Measurements from ENCODE around the gene MPPE1. TPM values are rescaled to one million over a fixed set of nuclear protein-coding genes. Genes with fewer than 3 reads are reported as not detected.
A peak's percentile ranks its signal among the peaks of the same experiment; 100 is the strongest.

Gene MPPE1
- total RNA-seq, 4 donors from 2014 or later, result 24.7 to 83.4 (median 55.8) TPM

- Histone ChIP-seq H3K9me3 (no peaks in the 10 kb centered on the region), H3K4me1 (peaks cover 0 to 23% (median 11%) of the 10 kb centered on the region in 4 donors), H3K27ac (no peak overlapping the region), H3K27me3 (no peaks in the 10 kb centered on the region), H3K4me3 (no peak overlapping the region), H3K36me3 (peaks cover 0 to 53% (median 11%) of the 10 kb centered on the region in 4 donors)
- DNase-seq, result no peak
- TF ChIP-seq POLR2A (IDR thresholded peaks at IDR 0.05) (no peak), EP300 (IDR thresholded peaks at IDR 0.05; ENCODE audit: low read depth) (no peak), POLR2AphosphoS5 (IDR thresholded peaks at IDR 0.05) (no peak)
- TF ChIP-seq, protein P1, sequence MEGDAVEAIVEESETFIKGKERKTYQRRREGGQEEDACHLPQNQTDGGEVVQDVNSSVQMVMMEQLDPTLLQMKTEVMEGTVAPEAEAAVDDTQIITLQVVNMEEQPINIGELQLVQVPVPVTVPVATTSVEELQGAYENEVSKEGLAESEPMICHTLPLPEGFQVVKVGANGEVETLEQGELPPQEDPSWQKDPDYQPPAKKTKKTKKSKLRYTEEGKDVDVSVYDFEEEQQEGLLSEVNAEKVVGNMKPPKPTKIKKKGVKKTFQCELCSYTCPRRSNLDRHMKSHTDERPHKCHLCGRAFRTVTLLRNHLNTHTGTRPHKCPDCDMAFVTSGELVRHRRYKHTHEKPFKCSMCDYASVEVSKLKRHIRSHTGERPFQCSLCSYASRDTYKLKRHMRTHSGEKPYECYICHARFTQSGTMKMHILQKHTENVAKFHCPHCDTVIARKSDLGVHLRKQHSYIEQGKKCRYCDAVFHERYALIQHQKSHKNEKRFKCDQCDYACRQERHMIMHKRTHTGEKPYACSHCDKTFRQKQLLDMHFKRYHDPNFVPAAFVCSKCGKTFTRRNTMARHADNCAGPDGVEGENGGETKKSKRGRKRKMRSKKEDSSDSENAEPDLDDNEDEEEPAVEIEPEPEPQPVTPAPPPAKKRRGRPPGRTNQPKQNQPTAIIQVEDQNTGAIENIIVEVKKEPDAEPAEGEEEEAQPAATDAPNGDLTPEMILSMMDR (IDR thresholded peaks at IDR 0.05), result no peak
- in situ Hi-C loops (cut with MboI; ENCODE audit: low pct_ligation_motif_present in 1 of 4, low pct_unique_long_range_greater_than_20kb in 1 of 4, low sequenced_read_pairs in 3 of 4), result no loop called here
- intact Hi-C loops (cut with DNase I; ENCODE audit: low total_unique reads), result no loop called here
- WGBS, 2 donors (ENCODE audit: low coverage in 1 of 2), result 89 to 100% methylated on average over 2 of the region's 2 CpGs
Observed at GRCh38 chr18:11888726-11889125, 19.4 kb downstream of the MPPE1 start.

DNA sequence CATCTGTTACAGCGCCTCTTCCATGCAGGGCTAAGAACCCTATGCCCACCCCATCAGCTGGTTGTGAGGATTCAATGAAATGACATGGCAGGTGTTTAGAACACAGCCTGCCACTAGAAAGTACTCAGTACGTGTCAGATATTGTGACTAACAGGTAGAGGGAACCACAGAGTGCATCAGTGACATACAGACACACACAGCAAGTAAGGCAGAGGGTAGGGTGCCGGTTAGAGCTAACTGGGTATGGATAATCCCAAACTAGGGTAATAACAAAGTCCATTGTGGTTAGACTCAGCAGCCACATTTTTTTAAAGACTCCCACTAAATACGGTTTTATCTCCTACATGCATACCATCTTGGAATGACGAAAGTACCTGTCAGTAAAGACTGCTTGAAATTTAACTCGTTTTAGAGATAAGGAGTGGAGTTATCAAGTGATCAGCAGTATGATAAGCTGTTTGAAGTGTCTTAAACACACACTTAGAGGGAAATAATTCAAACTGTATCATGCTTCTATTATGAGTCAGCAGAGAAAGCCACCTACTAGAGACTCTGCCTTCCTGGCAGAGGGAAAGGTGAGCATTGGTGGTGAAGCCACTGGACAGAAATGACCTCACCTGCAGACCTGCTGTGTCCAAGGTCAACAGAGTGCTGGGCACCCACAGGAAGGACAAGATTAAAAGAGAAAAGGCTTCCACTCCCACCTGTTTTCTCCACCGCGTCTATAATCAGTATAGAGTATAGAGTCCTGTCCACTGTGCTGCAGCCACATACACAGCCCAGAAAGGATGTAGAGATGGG, 20.6 kb downstream of the MPPE1 start:
- peak; percentile 39 for DNase-seq
- Histone ChIP-seq H3K36me3 (peaks cover 0 to 48% (median 11%) of the 10 kb centered on the region in 4 donors), H3K4me3 (no peak overlapping the region), H3K27ac (peak overlapping the region; percentile 34 to 67 (median 60)), H3K9me3 (no peaks in the 10 kb centered on the region), H3K4me1 (peaks cover 0 to 23% (median 11%) of the 10 kb centered on the region in 4 donors), H3K27me3 (no peaks in the 10 kb centered on the region)
- 47 to 68% methylated on average over 5 to 8 of the region's 8 CpGs for WGBS, 2 donors (ENCODE audit: low coverage in 1 of 2)
- in situ Hi-C loops (cut with MboI; ENCODE audit: low pct_ligation_motif_present in 1 of 4, low pct_unique_long_range_greater_than_20kb in 1 of 4, low sequenced_read_pairs in 3 of 4) (no loop called here), intact Hi-C loops (cut with DNase I; ENCODE audit: low total_unique reads) (no loop called here)
- no peak for TF ChIP-seq EP300 (IDR thresholded peaks at IDR 0.05; ENCODE audit: low read depth)
- no peak for TF ChIP-seq POLR2A (IDR thresholded peaks at IDR 0.05)
- peak in 1 of 3 donors; percentile 52 for TF ChIP-seq POLR2AphosphoS5 (IDR thresholded peaks at IDR 0.05)
- TF ChIP-seq, protein P1 (IDR thresholded peaks at IDR 0.05), result no peak

DNA sequence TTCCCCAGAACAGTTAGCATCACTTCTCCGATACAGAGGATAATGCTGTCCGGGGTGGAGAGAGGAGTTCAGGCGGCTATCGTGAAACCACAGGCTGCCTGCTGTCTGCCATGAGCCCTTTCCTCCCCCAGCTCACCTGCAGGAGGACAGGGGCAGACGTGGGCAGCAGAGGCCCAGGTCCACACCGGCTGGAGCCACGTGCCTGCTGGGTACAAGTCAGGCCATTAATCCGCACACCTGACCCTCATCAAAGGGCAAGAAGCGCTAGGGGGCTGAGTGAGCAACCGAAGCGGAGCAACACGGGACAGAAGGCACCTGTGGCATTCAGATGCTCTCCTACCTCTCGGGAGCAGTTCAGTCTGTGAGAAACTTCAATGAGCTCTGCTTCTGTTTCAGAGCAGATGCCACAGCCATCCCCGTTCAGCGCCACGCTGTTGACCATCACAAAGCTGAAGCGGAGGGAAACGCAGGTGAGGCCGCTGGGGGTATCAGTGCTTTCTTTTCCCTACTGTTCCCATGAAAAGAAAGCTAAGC, 21.5 kb downstream of the MPPE1 start:
- in situ Hi-C loops (cut with MboI; ENCODE audit: low pct_ligation_motif_present in 1 of 4, low pct_unique_long_range_greater_than_20kb in 1 of 4, low sequenced_read_pairs in 3 of 4), result no loop called here
- peaks cover 0 to 43% (median 11%) of the 10 kb centered on the region in 4 donors for H3K36me3 ChIP-seq
- no peak for DNase-seq
- peak overlapping the region in 2 of 4 donors; percentile 1 to 67 for H3K27ac ChIP-seq
- TF ChIP-seq EP300 (IDR thresholded peaks at IDR 0.05; ENCODE audit: low read depth), result no peak
- TF ChIP-seq POLR2A (IDR thresholded peaks at IDR 0.05), result no peak
- no peak for TF ChIP-seq POLR2AphosphoS5 (IDR thresholded peaks at IDR 0.05)
- TF ChIP-seq, protein P1 (IDR thresholded peaks at IDR 0.05), result no peak
- H3K27me3 ChIP-seq, result no peaks in the 10 kb centered on the region
- intact Hi-C loops (cut with DNase I; ENCODE audit: low total_unique reads), result no loop called here
- no peaks in the 10 kb centered on the region for H3K9me3 ChIP-seq
- no peak overlapping the region for H3K4me3 ChIP-seq
- H3K4me1 ChIP-seq, result peaks cover 0 to 23% (median 11%) of the 10 kb centered on the region in 4 donors
- 86 to 98% methylated on average over 4 to 19 of the region's 19 CpGs for WGBS, 2 donors (ENCODE audit: low coverage in 1 of 2)

DNA sequence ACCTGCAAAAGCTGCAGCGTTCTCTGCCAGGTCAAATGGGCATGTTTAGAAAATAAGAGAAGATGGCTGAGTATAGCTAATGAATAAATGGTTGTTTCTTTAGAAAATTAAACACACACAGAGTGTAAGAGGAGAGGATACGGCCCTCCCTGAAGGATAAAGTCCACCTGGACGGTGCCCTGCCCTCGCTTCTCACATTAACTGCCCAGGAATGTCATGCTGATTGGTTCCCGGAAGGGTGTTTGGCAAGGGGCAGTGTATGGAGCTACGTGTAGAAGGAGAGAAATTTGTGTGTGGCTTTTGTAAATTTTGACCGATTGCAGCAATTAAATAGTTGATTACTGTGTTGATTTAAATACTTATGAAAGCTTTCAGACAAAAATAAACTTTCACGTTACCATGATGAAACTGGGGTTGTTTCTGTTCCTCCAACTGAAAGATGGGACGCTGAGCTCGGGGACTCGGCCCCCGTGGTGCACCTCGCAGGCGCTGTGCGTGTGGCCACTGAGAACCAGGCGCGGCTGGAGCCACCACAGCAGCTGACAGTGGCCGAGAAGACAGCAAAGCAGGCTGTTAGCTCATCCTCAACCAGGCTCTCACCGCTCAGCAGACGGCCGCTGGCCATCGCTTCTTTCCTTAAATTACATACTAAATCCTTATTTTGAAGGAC, 22.7 kb downstream of the MPPE1 start:
- Histone ChIP-seq H3K9me3 (no peaks in the 10 kb centered on the region), H3K27me3 (no peaks in the 10 kb centered on the region), H3K4me1 (peaks cover 0 to 23% (median 11%) of the 10 kb centered on the region in 4 donors), H3K36me3 (peaks cover 0 to 36% (median 8%) of the 10 kb centered on the region in 4 donors), H3K27ac (peak overlapping the region; percentile 13 to 51 (median 42)), H3K4me3 (no peak overlapping the region)
- TF ChIP-seq, protein P1 (IDR thresholded peaks at IDR 0.05), result no peak
- TF ChIP-seq POLR2AphosphoS5 (IDR thresholded peaks at IDR 0.05) (peak in 1 of 3 donors; percentile 54), EP300 (IDR thresholded peaks at IDR 0.05; ENCODE audit: low read depth) (no peak), POLR2A (IDR thresholded peaks at IDR 0.05) (no peak)
- intact Hi-C loops (cut with DNase I; ENCODE audit: low total_unique reads), result no loop called here
- WGBS, 2 donors (ENCODE audit: low coverage in 1 of 2), result 38 to 68% methylated on average over 7 to 22 of the region's 22 CpGs
- in situ Hi-C loops (cut with MboI; ENCODE audit: low pct_ligation_motif_present in 1 of 4, low pct_unique_long_range_greater_than_20kb in 1 of 4, low sequenced_read_pairs in 3 of 4), result no loop called here
- DNase-seq, result peak; percentile 75
